Omental fat pad (tissue), 4 donors: Measurements from ENCODE around the gene BPI. TPM values are rescaled to one million over a fixed set of nuclear protein-coding genes. Genes with fewer than 3 reads are reported as not detected.

ENCODE experiments used
- ATAC-seq: fragments of 150-250 bp; one replicate; pipeline ENCODE4 v1.9.1; 2016; ENCODE audit warnings: mild to moderate bottlenecking, moderate library complexity; ENCODE audit not compliant: low FRiP score
- DNase-seq: peaks from one replicate; pipeline ENCODE4 v3.0.0-alpha.2; 2019; ENCODE audit warnings: low spot score
- CTCF ChIP-seq, 3 donors: fragments of 450-650 bp; IDR thresholded peaks; one replicate each; pipeline ENCODE4 v1.5.1; 2016 to 2017; ENCODE audit warnings: antibody characterized with exemption in 3 of 3, mild to moderate bottlenecking in 3 of 3, moderate library complexity in 2 of 3
- total RNA-seq, 4 donors: library from RNA; depleted of rRNA; stranded (reverse); fragments of >200 nt; gene quantifications; one replicate each; pipeline ENCODE4 v1.1.0, GENCODE V29; 2016

The BPI gene
- total RNA-seq, 4 donors from 2014 or later: 0.63 to 0.74 TPM; not detected in 2

GRCh38 chr20:38260378-38261053 lies 43.4 kb upstream of the BPI start, which contains the start of gene KIAA1755:
Gene KIAA1755, minus strand, starts transcription at chr20:38260735. Its CDS starts 235 bp downstream, at chr20:38260500.
- TF ChIP-seq CTCF (IDR thresholded peaks at IDR 0.05): no peak
- no peak for ATAC-seq
- DNase-seq: no peak

- DNase-seq: no peak
- no peak for ATAC-seq
- TF ChIP-seq CTCF (IDR thresholded peaks at IDR 0.05): no peak
Observed at GRCh38 chr20:38261054-38261390, 42.9 kb upstream of the BPI start.

GRCh38 chr20:38262931-38263330 lies 41.0 kb upstream of the BPI start:
- ATAC-seq: no peak

GRCh38 chr20:38266426-38266825 lies 37.5 kb upstream of the BPI start:
- DNase-seq (no peak), ATAC-seq (no peak)
- no peak for TF ChIP-seq CTCF (IDR thresholded peaks at IDR 0.05)

More at GRCh38 chr20:38262931-38263330, 41.0 kb upstream of the BPI start:
- TF ChIP-seq CTCF (IDR thresholded peaks at IDR 0.05): no peak
- no peak for DNase-seq

- TF ChIP-seq CTCF (IDR thresholded peaks at IDR 0.05): no peak
- DNase-seq: no peak
- no peak for ATAC-seq
Observed at GRCh38 chr20:38267296-38267695, 36.7 kb upstream of the BPI start.

GRCh38 chr20:38267901-38268514 lies 35.9 kb upstream of the BPI start:
- DNase-seq (no peak), ATAC-seq (no peak)
- TF ChIP-seq CTCF (IDR thresholded peaks at IDR 0.05): no peak

GRCh38 chr20:38269040-38269439 lies 34.9 kb upstream of the BPI start:
- no peak for DNase-seq
- no peak for TF ChIP-seq CTCF (IDR thresholded peaks at IDR 0.05)
- no peak for ATAC-seq
